SIG-M5 (cell line): Measurements from ENCODE around the gene SHH.

Experiments used
- DNase-seq: peaks from one replicate; lab custom pipeline; 2025; lab: John Stamatoyannopoulos, UW

The SHH gene

DNA sequence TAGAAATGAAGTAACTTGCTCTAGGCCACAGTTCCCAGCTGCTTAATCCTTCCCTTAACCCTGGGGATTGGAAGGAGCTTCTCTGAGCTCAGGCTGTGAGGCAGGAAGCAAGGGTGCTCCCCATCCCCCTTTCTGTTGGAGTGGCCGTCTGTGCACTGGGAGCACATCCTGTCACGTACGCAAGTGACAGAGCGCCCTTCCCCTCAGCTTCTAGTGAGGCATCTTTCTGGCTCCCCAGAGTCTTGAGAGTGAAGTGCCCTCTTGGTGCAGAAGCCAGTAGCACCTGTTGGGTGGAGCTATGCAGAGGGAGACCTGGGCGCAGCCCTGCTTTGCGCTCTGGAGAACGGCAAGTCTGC lies 47.8 kb downstream of the SHH start:
- no peak for DNase-seq

DNA sequence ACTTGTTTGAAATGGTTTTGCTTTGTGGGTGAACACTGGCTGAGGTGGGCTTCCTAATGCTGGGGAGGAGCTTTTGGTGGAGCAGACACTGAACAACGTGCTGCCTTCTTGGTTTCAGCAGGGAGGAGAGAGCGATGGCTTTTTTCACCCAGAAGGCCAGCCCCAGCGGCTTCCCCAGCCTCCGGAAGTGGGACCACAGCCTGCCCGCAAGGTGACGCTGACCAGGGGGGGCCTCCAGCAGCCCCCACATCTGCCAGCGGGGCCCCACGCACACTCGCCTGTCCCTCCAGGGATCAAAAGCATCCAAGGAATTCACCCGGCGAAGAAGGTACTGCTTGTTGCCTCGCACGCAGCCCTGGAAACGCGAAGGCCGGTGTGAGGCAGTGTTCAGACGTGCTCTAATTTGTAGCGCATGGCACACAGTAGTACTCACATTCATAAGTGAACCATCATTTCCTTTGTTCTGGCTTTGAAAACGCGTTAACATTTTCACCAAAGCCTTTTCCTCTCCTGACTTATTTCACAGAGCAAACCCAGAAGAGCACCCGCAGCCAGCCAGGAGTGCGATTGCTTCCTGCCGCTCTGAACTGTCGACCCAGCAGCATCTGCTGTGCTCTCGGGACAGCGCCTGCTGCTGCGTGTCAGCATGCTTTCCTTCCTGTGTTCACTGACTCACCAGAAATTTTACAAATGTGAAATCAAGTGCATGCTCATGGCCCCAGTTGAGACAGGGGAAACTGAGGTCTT lies 48.4 kb downstream of the SHH start:
- DNase-seq: no peak

DNA sequence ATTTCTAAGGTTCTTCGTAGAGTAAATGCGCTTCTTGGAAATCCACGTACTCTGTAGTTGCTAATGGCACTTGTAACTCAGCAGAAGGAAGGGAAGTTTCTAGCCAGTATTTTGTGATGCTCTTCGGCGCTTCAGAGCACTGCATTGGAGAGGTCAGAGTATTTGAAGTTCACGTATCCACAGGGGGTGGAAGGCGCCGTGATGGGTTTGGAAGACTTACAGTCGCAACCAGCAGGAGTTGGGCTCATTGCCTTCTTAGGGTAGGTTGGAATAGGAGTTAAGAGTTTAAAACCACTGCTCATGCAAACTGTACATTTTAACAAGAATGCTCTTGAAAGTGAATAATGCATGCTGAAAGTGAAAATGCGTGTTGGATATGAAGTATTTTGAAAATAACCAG lies 49.1 kb downstream of the SHH start:
- no peak for DNase-seq

DNA sequence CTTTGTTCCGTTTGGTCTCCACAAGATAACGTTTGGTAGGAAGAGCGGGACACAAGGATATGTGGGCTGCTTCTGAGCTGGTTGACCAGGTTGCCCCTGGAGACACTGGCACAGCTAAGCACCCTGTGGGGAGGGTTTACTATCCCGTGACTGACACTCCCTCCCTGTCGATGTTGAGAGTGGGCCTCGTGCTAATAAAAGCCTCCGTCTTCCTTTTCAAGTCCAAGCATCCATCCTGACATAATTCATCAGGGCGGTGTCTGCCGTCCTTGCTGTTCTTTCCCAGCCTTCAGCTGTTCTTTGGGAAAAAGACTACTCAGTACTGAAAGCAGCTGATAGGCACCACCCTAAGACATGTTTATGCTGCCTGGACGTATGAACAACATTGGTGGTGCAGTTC lies 49.6 kb downstream of the SHH start:
- DNase-seq: no peak

DNA sequence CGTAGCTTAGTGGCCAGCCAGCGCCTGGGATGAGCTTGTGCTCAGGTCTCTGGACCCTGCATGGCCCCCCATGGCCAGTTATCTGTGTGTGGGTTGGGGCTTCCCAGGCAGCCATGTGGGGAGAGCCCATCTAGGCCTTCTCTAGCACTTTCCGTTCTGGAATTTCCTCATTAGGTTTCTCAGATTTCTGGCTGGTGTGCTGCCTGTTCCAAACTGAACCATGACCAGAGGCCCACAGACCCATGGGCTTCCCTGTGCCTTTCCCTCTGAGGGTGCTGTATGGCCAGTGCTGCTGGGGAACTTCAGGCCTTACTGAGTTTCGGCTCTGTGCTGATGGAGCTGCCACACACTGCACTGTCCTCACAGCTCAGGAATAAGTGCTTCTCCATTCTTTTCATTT lies 50.2 kb downstream of the SHH start:
- DNase-seq: no peak

DNA sequence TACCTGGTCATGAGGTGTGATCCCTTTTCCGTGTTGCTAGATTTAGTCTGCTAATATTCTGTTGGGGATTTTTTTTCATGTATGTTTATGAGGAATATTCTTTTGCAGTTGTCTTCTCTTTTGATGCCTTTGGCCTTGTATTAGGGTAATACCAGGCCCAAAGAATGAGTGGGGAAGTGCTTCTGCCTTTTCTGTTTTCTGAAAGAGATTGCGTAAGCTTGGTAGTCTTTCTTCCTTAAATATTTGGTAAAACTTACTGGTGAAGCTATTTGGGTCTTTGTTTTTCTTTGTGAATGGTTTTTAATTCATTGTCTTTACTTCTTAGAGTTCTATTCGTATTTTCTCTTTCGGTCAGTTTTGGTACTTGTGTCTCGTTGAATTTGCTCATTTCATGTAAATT lies 51.1 kb downstream of the SHH start:
- peak; percentile 10 for DNase-seq

DNA sequence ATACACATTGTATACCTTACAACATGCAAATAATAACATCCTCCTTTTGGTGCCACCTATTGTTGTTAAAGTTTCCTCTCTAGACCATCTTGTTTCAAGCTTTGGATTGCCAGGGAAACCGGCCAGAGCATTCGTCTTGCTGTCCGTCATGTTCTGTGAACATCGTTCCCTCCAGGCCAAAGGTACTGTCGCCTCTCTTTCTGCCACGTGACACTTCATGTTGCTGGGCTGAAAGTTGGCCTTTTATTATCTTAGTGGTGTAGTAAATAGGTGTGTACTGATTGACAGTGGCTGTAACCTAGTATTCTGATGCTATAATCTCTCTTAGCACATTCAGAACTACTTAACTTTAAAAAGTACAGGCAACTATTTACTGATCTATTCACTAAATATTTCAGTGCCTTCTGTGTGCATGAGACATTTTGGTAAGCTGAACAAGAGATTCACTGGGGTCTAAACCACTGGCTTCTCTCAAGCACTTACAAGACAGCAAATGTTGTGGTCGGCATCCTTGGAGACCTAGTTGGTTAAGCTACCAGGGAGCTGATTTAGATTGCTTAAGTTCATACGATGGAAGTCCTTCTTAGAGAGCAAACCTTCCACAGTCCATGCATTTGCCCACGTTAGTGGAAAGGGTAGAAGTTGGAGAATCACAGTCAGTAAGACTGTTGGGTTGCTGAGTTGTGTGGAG lies 52.4 kb downstream of the SHH start:
- no peak for DNase-seq

DNA sequence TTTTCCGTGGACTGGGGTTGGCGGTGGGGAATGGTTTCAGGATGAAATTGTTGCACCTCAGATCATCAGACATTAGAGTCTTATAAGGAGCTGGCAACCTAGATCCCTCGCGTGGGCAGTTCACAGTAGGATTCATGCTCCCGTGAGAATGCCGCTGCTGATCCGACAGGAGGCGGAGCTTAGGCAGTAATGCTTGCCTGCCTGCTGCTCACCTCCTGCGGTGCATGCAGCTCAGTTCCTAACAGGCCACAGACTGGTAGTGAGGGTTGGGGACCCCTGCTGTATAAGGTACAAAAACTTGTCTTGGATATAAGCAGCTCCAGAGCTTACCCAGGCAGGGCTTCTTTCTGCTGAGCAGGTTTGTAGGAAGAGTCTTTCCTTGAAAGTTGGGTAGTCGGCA lies 53.9 kb downstream of the SHH start:
- DNase-seq: no peak

DNA sequence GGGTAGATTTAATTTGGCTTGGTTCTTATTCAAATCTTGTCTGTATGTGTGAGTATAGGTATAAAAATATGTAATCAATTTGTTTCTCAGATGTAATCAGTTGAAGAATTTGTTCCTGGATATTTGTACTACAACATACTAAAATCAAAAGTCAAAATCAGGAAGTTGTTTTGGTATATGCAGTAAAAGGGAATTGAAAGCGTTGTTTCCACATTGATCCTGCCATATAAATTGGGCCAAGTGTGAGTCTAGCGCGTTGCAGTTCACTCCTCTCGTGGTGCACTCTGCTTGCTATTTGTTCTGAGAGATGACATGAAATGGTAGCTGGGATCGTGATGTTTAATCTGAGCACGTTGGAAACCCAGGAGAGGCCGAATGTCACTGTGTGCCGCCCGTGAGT lies 55.9 kb downstream of the SHH start:
- peak; percentile 71 for DNase-seq

DNA sequence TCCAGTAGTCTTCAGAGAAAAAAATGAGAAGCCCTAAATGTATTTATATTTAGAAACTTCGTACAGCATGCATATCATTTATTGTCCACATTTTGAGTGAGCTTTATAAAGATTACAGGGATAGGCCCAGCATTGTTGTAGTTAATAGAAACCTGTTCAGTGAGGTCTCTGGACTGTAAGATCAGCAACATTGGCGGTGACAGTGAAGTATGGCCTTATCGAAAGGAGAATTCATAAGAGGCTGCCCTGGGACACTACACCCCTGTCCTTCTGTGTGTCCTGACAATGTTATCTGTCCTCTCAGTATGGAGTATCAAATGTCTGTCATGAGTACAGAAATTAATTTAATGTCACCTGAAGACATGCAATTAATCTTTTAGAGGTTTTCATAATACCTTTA lies 57.2 kb downstream of the SHH start:
- no peak for DNase-seq

DNA sequence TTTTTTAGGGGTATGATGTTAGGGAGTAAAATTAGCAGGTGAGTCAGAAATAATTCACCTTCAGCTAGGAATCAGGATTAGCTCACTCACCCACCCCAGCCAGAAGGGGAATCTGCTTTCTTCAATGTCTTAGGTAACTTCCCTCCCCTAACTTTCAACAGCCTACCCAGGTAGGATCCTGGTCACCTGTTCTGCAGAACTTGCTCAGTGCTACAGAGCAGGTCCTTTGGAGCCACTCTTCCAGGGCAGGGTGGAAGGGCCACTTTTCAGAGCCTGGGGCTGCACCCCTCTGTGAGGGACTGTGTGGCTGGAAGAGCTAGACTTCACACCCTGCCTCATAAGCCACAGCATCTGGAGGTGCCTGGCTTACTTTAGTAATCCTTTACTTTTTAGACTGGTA lies 58.1 kb downstream of the SHH start:
- DNase-seq: no peak

DNA sequence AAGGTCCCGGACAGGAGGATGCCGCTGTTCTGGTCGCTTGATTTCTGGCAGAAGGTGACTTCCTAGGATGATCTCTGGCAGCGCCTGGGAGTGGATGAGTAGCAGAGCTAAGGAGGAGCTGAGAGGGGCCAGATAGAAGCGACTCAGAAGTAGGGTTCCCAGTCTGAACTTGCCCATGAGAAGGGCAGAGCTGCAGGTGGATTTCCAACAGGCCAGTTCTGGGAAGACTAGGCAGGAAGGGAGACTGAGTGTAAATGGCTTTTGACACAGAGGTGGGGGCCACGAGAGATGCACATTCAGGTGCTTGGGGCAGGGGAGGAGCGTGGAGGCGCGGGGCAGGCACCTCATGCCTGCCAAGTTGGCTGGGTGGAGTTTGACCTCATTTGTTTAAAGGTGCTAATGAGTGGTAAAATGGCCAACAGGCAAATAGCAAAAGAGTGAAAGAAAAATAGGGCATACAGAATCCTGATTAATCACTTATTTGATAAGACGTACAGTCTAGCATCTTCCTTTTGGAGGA lies 58.8 kb downstream of the SHH start:
- DNase-seq: no peak

DNA sequence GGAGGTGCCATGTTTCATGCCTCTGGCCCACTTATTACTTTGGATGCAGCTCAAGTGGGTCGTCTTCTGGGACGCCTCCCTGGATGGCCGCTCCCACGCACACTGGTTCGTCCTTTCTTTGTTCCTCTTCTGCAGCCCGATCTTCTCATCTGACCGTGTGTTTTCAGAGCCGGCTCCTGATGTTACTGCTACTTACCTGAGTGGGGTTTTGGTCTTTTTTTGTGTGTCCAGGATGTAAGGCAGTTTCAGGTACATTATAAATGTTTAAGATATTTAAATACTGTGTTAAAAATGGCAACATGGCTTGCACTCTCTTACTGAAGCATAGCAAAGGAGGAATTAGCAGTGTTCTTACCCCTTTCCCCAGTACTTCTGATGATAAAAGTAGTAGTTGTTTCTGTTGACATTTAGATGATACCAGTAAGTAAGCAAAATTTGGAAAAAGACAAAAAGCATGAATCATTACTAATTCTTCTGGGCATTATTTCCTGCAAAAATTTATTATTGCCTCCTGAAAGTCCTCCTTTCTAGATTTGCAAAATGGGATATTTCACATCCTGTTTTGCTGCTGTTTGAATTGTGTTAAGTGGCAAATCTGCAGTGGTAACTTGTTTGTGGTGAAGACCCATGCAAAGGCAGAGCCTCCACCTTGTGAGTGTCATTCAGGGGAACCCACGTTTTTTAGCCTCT lies 59.4 kb downstream of the SHH start:
- DNase-seq: no peak

DNA sequence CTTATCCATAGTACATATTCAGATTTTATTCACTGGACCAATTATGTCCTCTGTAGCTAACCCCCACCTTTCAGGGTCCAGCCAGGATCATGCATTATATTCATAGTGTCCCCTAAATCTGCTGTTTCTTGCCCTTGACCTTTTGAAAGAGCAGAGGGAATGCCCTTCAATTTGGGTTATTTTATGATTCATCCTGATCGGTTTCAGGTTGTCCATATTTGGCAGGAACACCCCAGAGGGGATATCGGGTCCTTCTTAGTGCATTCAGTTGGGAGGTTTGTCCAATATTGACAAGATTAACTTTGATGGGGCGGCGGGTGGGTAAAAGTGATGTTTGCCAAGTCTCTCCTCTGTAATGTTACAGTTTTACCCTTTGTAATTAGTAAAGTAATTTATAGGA lies 60.9 kb downstream of the SHH start:
- DNase-seq: no peak

DNA sequence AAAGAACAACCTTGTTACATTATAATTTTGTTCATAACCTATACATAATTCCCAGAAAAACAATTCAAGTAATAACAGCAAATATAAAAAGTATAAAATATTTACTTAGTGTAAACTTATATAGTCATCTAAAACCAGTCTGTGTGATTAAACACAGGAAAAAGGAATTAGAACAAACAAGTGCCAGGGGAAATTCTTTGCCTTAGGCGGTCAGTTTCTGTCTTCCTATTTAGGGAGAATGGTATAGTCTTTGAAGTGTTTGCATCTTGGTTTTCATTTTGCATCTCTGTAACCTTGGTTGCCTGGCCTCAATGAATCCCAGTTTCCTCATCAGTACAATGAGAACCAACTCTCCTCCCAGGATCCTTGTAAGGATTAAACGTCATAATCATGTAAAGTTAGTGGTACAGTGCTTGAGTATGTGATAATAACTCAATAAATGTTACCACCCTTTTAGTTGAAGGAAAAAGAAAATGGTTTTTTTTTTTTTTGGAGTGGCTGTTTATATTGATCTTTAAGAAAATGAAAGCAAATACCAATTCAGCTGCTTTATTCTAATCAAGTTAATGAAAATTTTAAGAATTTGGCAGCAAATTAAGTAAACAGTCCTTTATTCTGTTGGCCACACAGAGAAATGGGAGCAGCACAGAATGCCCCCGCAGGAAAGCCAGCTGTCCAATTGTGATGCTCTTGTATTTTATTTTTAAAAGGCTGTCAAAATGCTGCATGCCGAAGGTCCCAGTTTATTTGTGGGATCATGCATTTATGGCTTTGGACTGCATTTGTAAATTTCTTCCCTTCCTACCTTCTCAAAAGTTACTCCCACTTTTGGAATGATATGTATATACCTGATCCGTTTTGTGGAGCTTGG lies 61.8 kb downstream of the SHH start:
- no peak for DNase-seq
